ENCODE results near the gene STRBP.

Gene STRBP

GRCh38 chr9:123102375-123103113 is 165.8 kb downstream of the STRBP start:
- DNase-seq (ENCODE audit: low read depth): no peak
- H3K4me3 ChIP-seq (ENCODE audit: control insufficient read depth, low read depth, low read length): no peak overlapping the region
- TF ChIP-seq, protein P1, sequence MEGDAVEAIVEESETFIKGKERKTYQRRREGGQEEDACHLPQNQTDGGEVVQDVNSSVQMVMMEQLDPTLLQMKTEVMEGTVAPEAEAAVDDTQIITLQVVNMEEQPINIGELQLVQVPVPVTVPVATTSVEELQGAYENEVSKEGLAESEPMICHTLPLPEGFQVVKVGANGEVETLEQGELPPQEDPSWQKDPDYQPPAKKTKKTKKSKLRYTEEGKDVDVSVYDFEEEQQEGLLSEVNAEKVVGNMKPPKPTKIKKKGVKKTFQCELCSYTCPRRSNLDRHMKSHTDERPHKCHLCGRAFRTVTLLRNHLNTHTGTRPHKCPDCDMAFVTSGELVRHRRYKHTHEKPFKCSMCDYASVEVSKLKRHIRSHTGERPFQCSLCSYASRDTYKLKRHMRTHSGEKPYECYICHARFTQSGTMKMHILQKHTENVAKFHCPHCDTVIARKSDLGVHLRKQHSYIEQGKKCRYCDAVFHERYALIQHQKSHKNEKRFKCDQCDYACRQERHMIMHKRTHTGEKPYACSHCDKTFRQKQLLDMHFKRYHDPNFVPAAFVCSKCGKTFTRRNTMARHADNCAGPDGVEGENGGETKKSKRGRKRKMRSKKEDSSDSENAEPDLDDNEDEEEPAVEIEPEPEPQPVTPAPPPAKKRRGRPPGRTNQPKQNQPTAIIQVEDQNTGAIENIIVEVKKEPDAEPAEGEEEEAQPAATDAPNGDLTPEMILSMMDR (conservative IDR thresholded peaks at IDR 0.05; ENCODE audit: control insufficient read depth, insufficient read depth, low read depth, low read length): peak; percentile 16

- no peak overlapping the region for H3K4me3 ChIP-seq (ENCODE audit: control insufficient read depth, low read depth, low read length)
- TF ChIP-seq, protein P1 (conservative IDR thresholded peaks at IDR 0.05; ENCODE audit: control insufficient read depth, insufficient read depth, low read depth, low read length): no peak
- DNase-seq (ENCODE audit: low read depth): no peak
Measured at GRCh38 chr9:123099548-123099947, 168.8 kb downstream of the STRBP start.

DNA sequence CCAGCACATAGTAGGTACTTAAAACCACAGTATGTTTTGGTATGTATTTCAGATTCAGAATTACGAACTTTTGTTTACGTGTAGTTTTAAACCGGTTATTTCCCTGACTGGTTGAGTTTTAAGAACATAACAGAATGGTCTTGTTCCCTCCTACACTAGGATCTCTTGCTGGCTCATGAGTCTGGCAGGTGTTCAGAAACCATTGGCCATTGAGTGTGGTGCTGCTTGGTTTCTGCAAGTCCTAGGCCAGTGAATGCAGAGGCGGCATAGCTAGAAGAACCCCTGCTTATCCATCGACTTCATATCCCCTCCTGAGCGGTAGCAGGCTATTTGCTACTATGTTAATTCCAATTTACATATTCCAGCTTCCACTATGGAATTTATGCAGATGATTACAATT is 169.3 kb downstream of the STRBP start:
- no peak overlapping the region for H3K4me3 ChIP-seq (ENCODE audit: control insufficient read depth, low read depth, low read length)
- TF ChIP-seq, protein P1 (conservative IDR thresholded peaks at IDR 0.05; ENCODE audit: control insufficient read depth, insufficient read depth, low read depth, low read length): no peak
- DNase-seq (ENCODE audit: low read depth): no peak

DNA sequence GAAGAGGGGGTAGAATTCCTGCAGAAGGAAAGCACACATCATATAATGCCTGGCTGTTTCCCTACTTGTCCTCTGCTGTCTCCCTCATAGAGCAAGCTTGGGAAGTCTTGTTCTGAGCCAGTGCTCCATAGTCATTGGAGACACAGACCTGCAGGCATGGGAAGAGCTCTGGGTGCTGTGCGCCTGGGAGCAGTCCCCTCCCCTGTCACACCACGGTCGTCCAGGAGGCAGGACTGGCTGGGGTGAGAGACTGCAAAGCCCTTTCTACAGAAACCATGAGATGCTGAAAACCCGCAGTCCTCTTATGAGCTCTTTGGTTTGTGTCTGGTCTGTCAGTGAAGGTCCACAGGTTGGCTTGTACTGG is 170.3 kb downstream of the STRBP start:
- TF ChIP-seq, protein P1 (conservative IDR thresholded peaks at IDR 0.05; ENCODE audit: control insufficient read depth, insufficient read depth, low read depth, low read length): no peak
- H3K4me3 ChIP-seq (ENCODE audit: control insufficient read depth, low read depth, low read length): no peak overlapping the region
- no peak for DNase-seq (ENCODE audit: low read depth)

DNA sequence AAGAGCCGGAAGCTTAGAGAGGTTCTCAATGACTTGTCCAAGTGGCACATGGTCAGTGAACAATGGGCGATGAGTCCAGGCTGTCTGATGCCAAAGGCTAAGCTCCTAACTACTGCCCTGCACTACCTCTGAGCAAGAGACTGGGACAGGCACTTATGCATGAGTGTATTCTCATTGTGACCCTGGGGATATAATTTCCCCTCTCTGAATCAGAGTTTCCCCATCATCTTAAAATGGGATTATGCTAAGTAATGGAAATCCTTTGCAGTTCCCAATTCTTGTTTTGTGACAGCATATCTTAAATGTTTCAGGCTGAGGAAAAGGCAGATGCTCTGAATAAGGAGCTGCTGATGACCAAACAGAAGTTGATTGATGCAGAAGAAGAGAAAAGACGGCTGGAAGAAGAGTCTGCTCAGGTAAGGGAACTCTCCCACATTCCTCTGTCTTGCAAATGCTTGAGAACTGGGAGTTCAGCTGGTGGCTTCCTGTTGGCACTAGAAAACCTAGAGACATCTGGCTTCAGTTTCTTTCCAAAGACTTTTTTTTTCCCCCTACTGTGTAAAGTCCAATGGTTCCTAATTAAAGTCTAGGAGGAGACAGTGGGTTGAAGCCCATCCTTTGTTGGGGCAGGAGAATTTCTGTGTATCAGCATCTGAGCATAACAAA is 170.8 kb downstream of the STRBP start:
- H3K4me3 ChIP-seq (ENCODE audit: control insufficient read depth, low read depth, low read length): no peak overlapping the region
- TF ChIP-seq, protein P1 (conservative IDR thresholded peaks at IDR 0.05; ENCODE audit: control insufficient read depth, insufficient read depth, low read depth, low read length): no peak
- no peak for DNase-seq (ENCODE audit: low read depth)

DNA sequence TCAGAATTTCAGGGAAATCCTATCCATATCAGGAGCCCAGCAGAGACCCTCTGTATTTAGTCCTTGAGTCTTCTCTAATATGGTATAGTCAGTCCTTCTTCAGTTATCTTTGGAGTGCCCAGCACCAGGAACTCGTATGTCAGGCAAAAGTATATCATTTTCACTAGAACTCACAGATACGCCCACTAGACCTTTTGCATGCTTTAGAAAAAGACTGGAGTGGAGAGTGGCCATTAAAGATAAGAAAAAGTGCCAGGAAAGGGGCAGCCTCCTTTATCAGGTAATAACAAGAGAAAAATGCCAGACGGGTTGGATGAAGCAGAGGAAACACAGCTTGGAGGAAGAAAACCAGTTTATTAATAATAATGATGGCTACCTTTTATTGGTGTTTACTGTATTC is 171.4 kb downstream of the STRBP start:
- DNase-seq (ENCODE audit: low read depth): no peak
- no peak overlapping the region for H3K4me3 ChIP-seq (ENCODE audit: control insufficient read depth, low read depth, low read length)
- TF ChIP-seq, protein P1 (conservative IDR thresholded peaks at IDR 0.05; ENCODE audit: control insufficient read depth, insufficient read depth, low read depth, low read length): no peak
